Cardiac ventricle fibroblast (primary cell): ENCODE measurements around the gene PLEKHG7. TPM values are rescaled to one million over a fixed set of nuclear protein-coding genes. Genes with fewer than 3 reads are reported as not detected.

Experiments
- total RNA-seq: library from RNA; depleted of rRNA; stranded (reverse); fragments of >200 nt; gene quantifications from 2 replicates; pipeline ENCODE4 v1.2.3, GENCODE V29; 2015

Gene PLEKHG7
- 0.06 TPM in 1 of 2 replicates, not detected in the other for total RNA-seq

GRCh38 chr12:92702754-92703679, at the start of gene PLEKHG7:
PLEKHG7 (plus strand) TSS chr12:92702989; CDS start chr12:92706632, 3,643 bp downstream.

Other genes with a start within 250 kb of the PLEKHG7 start
- gene EEA1, start 226.3 kb downstream of the PLEKHG7 start, total RNA-seq: 46.2 and 48.8 TPM in 2 replicates